ENCODE results near the gene SNCAIP. TPM values are rescaled to one million over a fixed set of nuclear protein-coding genes. Genes with fewer than 3 reads are reported as not detected.

The SNCAIP gene
- total RNA-seq, 1 experiment from 2014 or later: 1.2 TPM

GRCh38 chr5:122398016-122398415 lies 86.0 kb downstream of the SNCAIP start:
- Histone ChIP-seq H3K4me3 (ENCODE audit: low read depth, low read length) (no peak overlapping the region), H3K36me3 (ENCODE audit: control insufficient read depth, insufficient read depth, low read length) (no peaks in the 10 kb centered on the region), H3K27me3 (replicated peaks; ENCODE audit: control insufficient read depth, insufficient read depth, low read length) (no peaks in the 10 kb centered on the region), H3K9me3 (no peaks in the 10 kb centered on the region), H3K4me1 (no peaks in the 10 kb centered on the region)
- H3K4me1 Mint-ChIP-seq (ENCODE audit: low read depth, unreplicated experiment): no peaks in the 10 kb centered on the region
- ChIA-PET POLR2A (no interaction called here), CTCF (no interaction called here)
- intact Hi-C loops (cut with micrococcal nuclease; ENCODE audit: unreplicated experiment): no loop called here
- H3K36me3 Mint-ChIP-seq (ENCODE audit: insufficient read depth, unreplicated experiment): no peaks in the 10 kb centered on the region
- H3K4me3 Mint-ChIP-seq (ENCODE audit: unreplicated experiment): no peak overlapping the region
- BruUV-seq (replicated peaks): no TSS peak
- peak overlapping the region; percentile 8 for H3K27ac Mint-ChIP-seq (ENCODE audit: unreplicated experiment)
- H3K9me3 Mint-ChIP-seq (ENCODE audit: unreplicated experiment): no peaks in the 10 kb centered on the region
- DNase-seq: no peak
- peaks cover 3% of the 10 kb centered on the region for H3K27me3 Mint-ChIP-seq (ENCODE audit: insufficient read depth, unreplicated experiment)
- no peak for TF ChIP-seq CTCF (IDR thresholded peaks at IDR 0.05; ENCODE audit: insufficient read depth in 1 of 2, low read depth in 1 of 2, low read length in 1 of 2, severe bottlenecking in 1 of 2, unreplicated experiment in 1 of 2)

DNA sequence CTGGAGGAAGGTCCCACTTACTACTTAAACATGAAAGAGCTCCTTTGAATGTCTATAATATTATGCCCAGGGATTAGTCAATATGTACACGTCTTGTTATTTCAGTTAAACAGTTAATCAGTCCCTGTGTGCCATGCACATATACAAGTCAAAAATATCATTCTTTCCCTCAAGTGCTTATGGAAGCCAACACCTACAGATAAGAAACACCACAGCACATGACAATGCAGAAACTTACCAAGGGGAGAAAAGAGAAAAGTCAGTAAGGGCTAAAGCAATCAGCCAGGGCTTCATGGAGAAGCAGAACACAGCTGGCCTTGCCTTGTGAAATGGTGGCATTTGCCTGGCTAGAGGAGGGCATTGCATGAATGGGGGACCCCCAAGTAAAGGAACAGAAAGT lies 88.3 kb downstream of the SNCAIP start:
- Mint-ChIP-seq H3K36me3 (ENCODE audit: insufficient read depth, unreplicated experiment) (no peaks in the 10 kb centered on the region), H3K27ac (ENCODE audit: unreplicated experiment) (no peak overlapping the region), H3K4me3 (ENCODE audit: unreplicated experiment) (no peak overlapping the region), H3K27me3 (ENCODE audit: insufficient read depth, unreplicated experiment) (peaks cover 3% of the 10 kb centered on the region), H3K4me1 (ENCODE audit: low read depth, unreplicated experiment) (no peaks in the 10 kb centered on the region), H3K9me3 (ENCODE audit: unreplicated experiment) (no peaks in the 10 kb centered on the region)
- ChIA-PET CTCF (no interaction called here), POLR2A (no interaction called here)
- Histone ChIP-seq H3K4me3 (ENCODE audit: low read depth, low read length) (no peak overlapping the region), H3K4me1 (no peaks in the 10 kb centered on the region), H3K27me3 (replicated peaks; ENCODE audit: control insufficient read depth, insufficient read depth, low read length) (no peaks in the 10 kb centered on the region), H3K36me3 (ENCODE audit: control insufficient read depth, insufficient read depth, low read length) (no peaks in the 10 kb centered on the region), H3K9me3 (no peaks in the 10 kb centered on the region)
- no peak for TF ChIP-seq CTCF (IDR thresholded peaks at IDR 0.05; ENCODE audit: insufficient read depth in 1 of 2, low read depth in 1 of 2, low read length in 1 of 2, severe bottlenecking in 1 of 2, unreplicated experiment in 1 of 2)
- no TSS peak for BruUV-seq (replicated peaks)
- intact Hi-C loops (cut with micrococcal nuclease; ENCODE audit: unreplicated experiment): no loop called here
- DNase-seq: no peak

DNA sequence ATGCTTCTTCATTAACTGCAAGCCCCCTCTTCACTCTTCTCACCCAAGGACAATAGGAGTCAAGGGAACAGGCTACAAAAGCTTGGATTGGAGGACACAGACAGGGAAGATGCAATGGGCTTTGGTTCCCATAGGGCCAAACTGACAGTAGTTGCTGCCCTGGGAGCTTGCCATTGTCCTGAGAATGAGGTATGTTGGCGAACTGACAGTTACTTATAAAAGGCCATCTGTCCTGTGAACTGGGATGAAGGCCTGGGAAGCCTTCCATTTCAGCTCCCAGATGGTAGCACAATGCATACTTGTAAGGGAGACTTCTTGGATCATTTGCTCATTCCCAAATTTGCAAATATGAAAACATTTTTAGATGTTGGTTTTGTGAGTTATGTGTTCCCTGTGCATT lies 88.9 kb downstream of the SNCAIP start:
- Mint-ChIP-seq H3K27ac (ENCODE audit: unreplicated experiment) (no peak overlapping the region), H3K4me1 (ENCODE audit: low read depth, unreplicated experiment) (no peaks in the 10 kb centered on the region), H3K4me3 (ENCODE audit: unreplicated experiment) (no peak overlapping the region), H3K9me3 (ENCODE audit: unreplicated experiment) (no peaks in the 10 kb centered on the region), H3K27me3 (ENCODE audit: insufficient read depth, unreplicated experiment) (peaks cover 3% of the 10 kb centered on the region), H3K36me3 (ENCODE audit: insufficient read depth, unreplicated experiment) (no peaks in the 10 kb centered on the region)
- no peak for TF ChIP-seq CTCF (IDR thresholded peaks at IDR 0.05; ENCODE audit: insufficient read depth in 1 of 2, low read depth in 1 of 2, low read length in 1 of 2, severe bottlenecking in 1 of 2, unreplicated experiment in 1 of 2)
- H3K4me3 ChIP-seq (ENCODE audit: low read depth, low read length): no peak overlapping the region
- intact Hi-C loops (cut with micrococcal nuclease; ENCODE audit: unreplicated experiment): no loop called here
- no peaks in the 10 kb centered on the region for H3K9me3 ChIP-seq
- no peaks in the 10 kb centered on the region for H3K27me3 ChIP-seq (replicated peaks; ENCODE audit: control insufficient read depth, insufficient read depth, low read length)
- CTCF ChIA-PET: no interaction called here
- DNase-seq: no peak
- no peaks in the 10 kb centered on the region for H3K4me1 ChIP-seq
- no peaks in the 10 kb centered on the region for H3K36me3 ChIP-seq (ENCODE audit: control insufficient read depth, insufficient read depth, low read length)
- POLR2A ChIA-PET: no interaction called here
- no TSS peak for BruUV-seq (replicated peaks)

All from Caco-2 (cell line).